Glutamatergic neuron (in vitro differentiated cells): ENCODE measurements around the gene SSX4B. TPM values are rescaled to one million over a fixed set of nuclear protein-coding genes. Genes with fewer than 3 reads are reported as not detected.
"Not testable (repeated sequence)": the region's sequence is repeated elsewhere in the genome, so short reads cannot be mapped to it uniquely, and the experiment has no call there.

Experiments used
- DNase-seq: peaks from one replicate; pipeline ENCODE4 v3.0.0; 2022
- H3K27ac Mint-ChIP-seq: one replicate; pipeline ENCODE4 v1.8.0; 2020; ENCODE audit warnings: mild to moderate bottlenecking, mixed read lengths, inconsistent platforms; ENCODE audit not compliant: unreplicated experiment
- H3K27me3 Mint-ChIP-seq: one replicate; pipeline ENCODE4 v1.8.0; 2020; ENCODE audit warnings: mild to moderate bottlenecking, moderate library complexity, mixed read lengths, inconsistent platforms; ENCODE audit not compliant: unreplicated experiment
- H3K36me3 Mint-ChIP-seq: one replicate; pipeline ENCODE4 v1.8.0; 2020; ENCODE audit warnings: mild to moderate bottlenecking, mixed read lengths, inconsistent platforms; ENCODE audit not compliant: unreplicated experiment
- H3K4me1 Mint-ChIP-seq: one replicate; pipeline ENCODE4 v1.8.0; 2020; ENCODE audit warnings: mild to moderate bottlenecking, low read depth, mixed read lengths, inconsistent platforms; ENCODE audit not compliant: unreplicated experiment
- H3K4me3 Mint-ChIP-seq: one replicate; pipeline ENCODE4 v1.8.0; 2020; ENCODE audit warnings: mild to moderate bottlenecking, mixed read lengths, inconsistent platforms; ENCODE audit not compliant: unreplicated experiment
- H3K9me3 Mint-ChIP-seq: one replicate; pipeline ENCODE4 v1.8.0; 2020; ENCODE audit warnings: mild to moderate bottlenecking, moderate library complexity, mixed read lengths, inconsistent platforms; ENCODE audit not compliant: unreplicated experiment
- CTCF ChIP-seq: fragments of 200-600 bp; sonication (generic); IDR thresholded peaks from one replicate; pipeline ENCODE4 v1.5.0; 2021; ENCODE audit not compliant: partially characterized antibody, unreplicated experiment
- total RNA-seq: library from RNA; stranded (reverse); fragmentation: NEBNext Ultra II Directional; extraction: Animal tissue kit (Norgen Biotek cat#: 25700); gene quantifications from one replicate; pipeline ENCODE4 v1.2.1, GENCODE V29; 2021; ENCODE audit not compliant: unreplicated experiment

SSX4B gene
- total RNA-seq, 1 donor from 2014 or later, result 0.71 TPM

- H3K27me3 Mint-ChIP-seq, result no peaks in the 10 kb centered on the region
- no peak overlapping the region for H3K4me3 Mint-ChIP-seq
- no peaks in the 10 kb centered on the region for H3K36me3 Mint-ChIP-seq
- H3K4me1 Mint-ChIP-seq, result peaks cover 3% of the 10 kb centered on the region
- no peak for DNase-seq
- peak overlapping the region; percentile 52 for H3K27ac Mint-ChIP-seq
- no peaks in the 10 kb centered on the region for H3K9me3 Mint-ChIP-seq
- TF ChIP-seq CTCF, result no peak
Observed at GRCh38 chrX:48456628-48457331, 45.0 kb upstream of the SSX4B start.

DNA sequence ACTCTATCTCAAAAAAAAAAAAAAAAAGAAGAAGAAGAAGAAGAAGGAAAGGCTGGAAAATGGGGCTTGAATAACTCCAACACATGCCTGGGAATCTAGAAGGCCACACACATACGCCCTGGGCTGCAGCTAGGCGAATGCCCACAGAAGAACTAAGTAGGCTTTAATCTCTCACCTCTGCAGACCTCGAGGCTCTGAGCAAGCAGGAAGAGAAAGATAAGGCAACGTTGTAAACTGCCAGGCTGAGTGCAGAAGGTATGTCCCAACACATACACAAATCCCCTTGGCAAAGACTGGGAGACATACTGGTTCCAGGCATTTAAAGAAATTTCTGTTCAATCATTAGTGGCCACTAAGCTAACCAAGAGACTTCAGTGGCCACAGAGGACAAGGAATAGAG lies 39.9 kb upstream of the SSX4B start:
- no peak for TF ChIP-seq CTCF
- Mint-ChIP-seq H3K4me3 (no peak overlapping the region), H3K36me3 (no peaks in the 10 kb centered on the region), H3K27me3 (no peaks in the 10 kb centered on the region), H3K27ac (no peak overlapping the region), H3K4me1 (no peaks in the 10 kb centered on the region), H3K9me3 (no peaks in the 10 kb centered on the region)
- DNase-seq, result no peak

- H3K27me3 Mint-ChIP-seq, result no peaks in the 10 kb centered on the region
- H3K4me3 Mint-ChIP-seq, result no peak overlapping the region
- no peaks in the 10 kb centered on the region for H3K4me1 Mint-ChIP-seq
- no peak for DNase-seq
- no peak for TF ChIP-seq CTCF
- H3K36me3 Mint-ChIP-seq, result no peaks in the 10 kb centered on the region
- no peak overlapping the region for H3K27ac Mint-ChIP-seq
- H3K9me3 Mint-ChIP-seq, result no peaks in the 10 kb centered on the region
Observed at GRCh38 chrX:48450076-48450475, 38.3 kb upstream of the SSX4B start.

GRCh38 chrX:48447201-48447600 lies 35.4 kb upstream of the SSX4B start:
- not testable (repeated sequence) for H3K27me3 Mint-ChIP-seq, H3K4me3 Mint-ChIP-seq

DNA sequence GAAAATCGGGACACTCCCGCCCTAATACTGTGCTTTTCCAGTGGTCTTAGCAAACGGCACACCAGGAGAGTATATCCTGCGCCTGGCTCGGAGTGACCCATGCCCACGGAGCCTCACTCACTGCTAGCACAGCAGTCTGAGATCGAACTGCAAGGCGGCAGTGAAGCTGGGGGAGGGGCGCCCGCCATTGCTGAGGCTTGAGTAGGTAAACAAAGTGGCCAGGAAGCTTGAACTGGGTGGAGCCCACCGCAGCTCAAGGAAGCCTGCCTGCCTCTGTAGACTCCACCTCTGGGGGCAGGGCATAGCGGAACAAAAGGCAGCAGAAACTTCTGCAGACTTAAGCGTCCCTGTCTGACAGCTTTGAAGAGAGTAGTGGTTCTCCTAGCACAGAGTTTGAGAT lies 22.0 kb upstream of the SSX4B start:
- H3K27me3 Mint-ChIP-seq, H3K27ac Mint-ChIP-seq, H3K9me3 Mint-ChIP-seq, DNase-seq, H3K36me3 Mint-ChIP-seq, H3K4me3 Mint-ChIP-seq, H3K4me1 Mint-ChIP-seq: not testable (repeated sequence)

More at GRCh38 chrX:48447201-48447600, 35.4 kb upstream of the SSX4B start:
- not testable (repeated sequence) for H3K9me3 Mint-ChIP-seq, DNase-seq, H3K36me3 Mint-ChIP-seq, H3K27ac Mint-ChIP-seq, H3K4me1 Mint-ChIP-seq

DNA sequence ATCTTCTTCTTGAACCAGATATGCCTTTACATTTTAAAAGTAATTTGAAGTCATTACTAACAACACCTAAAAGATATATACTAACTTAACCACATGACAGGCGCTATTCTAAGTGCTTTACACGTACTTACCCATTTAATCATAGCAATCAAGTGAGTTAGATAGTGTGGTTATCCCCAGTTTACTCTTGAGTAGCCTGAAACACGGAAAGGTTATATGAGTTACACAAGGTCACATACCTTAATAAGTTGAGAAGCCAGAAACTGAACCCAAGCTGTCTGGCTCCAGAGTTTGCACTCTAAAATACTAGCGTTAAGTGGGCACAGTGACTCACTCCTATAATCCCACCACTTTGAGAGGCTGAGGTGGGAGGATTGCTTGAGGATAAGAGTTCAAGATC lies 18.4 kb upstream of the SSX4B start:
- H3K27me3 Mint-ChIP-seq, H3K36me3 Mint-ChIP-seq, H3K9me3 Mint-ChIP-seq, H3K27ac Mint-ChIP-seq, DNase-seq, H3K4me3 Mint-ChIP-seq, H3K4me1 Mint-ChIP-seq: not testable (repeated sequence)

GRCh38 chrX:48429606-48430005 lies 17.8 kb upstream of the SSX4B start:
- H3K27ac Mint-ChIP-seq, DNase-seq, H3K27me3 Mint-ChIP-seq, H3K36me3 Mint-ChIP-seq, H3K9me3 Mint-ChIP-seq, H3K4me1 Mint-ChIP-seq, H3K4me3 Mint-ChIP-seq: not testable (repeated sequence)

GRCh38 chrX:48427027-48427716 lies 15.4 kb upstream of the SSX4B start:
- not testable (repeated sequence) for H3K4me3 Mint-ChIP-seq, H3K4me1 Mint-ChIP-seq, H3K27me3 Mint-ChIP-seq, H3K27ac Mint-ChIP-seq, H3K9me3 Mint-ChIP-seq, H3K36me3 Mint-ChIP-seq, DNase-seq

- H3K4me1 Mint-ChIP-seq, DNase-seq, H3K27ac Mint-ChIP-seq, H3K36me3 Mint-ChIP-seq, H3K27me3 Mint-ChIP-seq, H3K4me3 Mint-ChIP-seq, H3K9me3 Mint-ChIP-seq: not testable (repeated sequence)
Observed at GRCh38 chrX:48397825-48398224, 13.9 kb downstream of the SSX4B start.
